RWPE2 (cell line): ENCODE data around the gene RARA.
"Not testable (repeated sequence)": the region's sequence is repeated elsewhere in the genome, so short reads cannot be mapped to it uniquely, and the experiment has no call there.

Source experiments
- ATAC-seq: fragments of 200-7000 bp; cut with Tn5 transposase; 3 replicates; pipeline ENCODE4 v1.9.1; 2021; ENCODE audit warnings: low read depth
- DNase-seq: peaks from one replicate; pipeline ENCODE4 v3.0.0-alpha.2; 2020; ENCODE audit warnings: low spot score
- H3K27ac ChIP-seq: fragments of 450-650 bp; 2 replicates; pipeline ENCODE4 v1.5.1; 2017; ENCODE audit warnings: mild to moderate bottlenecking; ENCODE audit not compliant: poor library complexity, severe bottlenecking
- H3K27me3 ChIP-seq: fragments of 250-450 bp; sonication (Bioruptor Pico); 2 replicates; pipeline ENCODE4 v1.5.1; 2021; ENCODE audit warnings: mild to moderate bottlenecking, moderate library complexity; ENCODE audit not compliant: insufficient read depth, poor library complexity, severe bottlenecking
- H3K36me3 ChIP-seq: fragments of 250-450 bp; sonication (Bioruptor Pico); 2 replicates; pipeline ENCODE4 v1.5.1; 2020; ENCODE audit warnings: low read depth, mild to moderate bottlenecking, moderate library complexity
- H3K4me1 ChIP-seq: fragments of 250-450 bp; sonication (Bioruptor Pico); 2 replicates; pipeline ENCODE4 v1.5.1; 2021; ENCODE audit warnings: mild to moderate bottlenecking, moderate library complexity; ENCODE audit not compliant: insufficient read depth, poor library complexity, severe bottlenecking
- H3K4me3 ChIP-seq: fragments of 250-450 bp; sonication (Bioruptor Pico); 2 replicates; pipeline ENCODE4 v1.5.1; 2021; ENCODE audit warnings: mild to moderate bottlenecking, moderate library complexity; ENCODE audit not compliant: severe bottlenecking
- H3K9me3 ChIP-seq: fragments of 250-450 bp; sonication (Bioruptor Pico); 2 replicates; pipeline ENCODE4 v1.5.1; 2021; ENCODE audit warnings: mild to moderate bottlenecking, moderate library complexity; ENCODE audit not compliant: severe bottlenecking
- CTCF ChIP-seq: fragments of 450-650 bp; IDR thresholded peaks from one replicate; pipeline ENCODE4 v1.5.1; 2017; ENCODE audit warnings: mild to moderate bottlenecking, moderate library complexity; ENCODE audit not compliant: poor library complexity, severe bottlenecking

The RARA gene

DNA sequence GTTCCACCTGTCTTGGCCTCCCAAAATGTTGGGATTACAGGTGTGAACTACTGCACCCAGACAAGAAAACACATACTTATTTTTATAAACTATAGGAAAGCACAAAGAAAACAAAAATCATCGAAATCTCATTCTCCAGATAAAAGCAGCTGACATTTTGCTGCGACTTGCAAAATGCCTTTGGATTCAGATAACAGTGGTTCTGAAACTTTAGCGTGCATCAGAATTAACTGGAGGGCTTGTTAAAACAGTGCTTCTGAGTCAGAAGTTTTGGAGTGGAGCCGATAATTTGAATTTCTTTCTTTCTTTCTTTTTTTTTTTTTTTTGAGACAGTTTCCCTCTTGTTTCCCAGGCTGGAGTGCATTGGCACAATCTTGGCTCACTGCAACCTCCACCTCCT, 73.3 kb downstream of the RARA start:
- TF ChIP-seq CTCF, result no peak
- Histone ChIP-seq H3K27me3 (no peaks in the 10 kb centered on the region), H3K4me3 (no peak overlapping the region), H3K9me3 (no peaks in the 10 kb centered on the region), H3K27ac (no peak overlapping the region), H3K36me3 (no peaks in the 10 kb centered on the region), H3K4me1 (no peaks in the 10 kb centered on the region)
- ATAC-seq (no peak), DNase-seq (no peak)

- H3K27ac ChIP-seq, H3K4me3 ChIP-seq, H3K9me3 ChIP-seq, DNase-seq, ATAC-seq, H3K27me3 ChIP-seq, H3K4me1 ChIP-seq: not testable (repeated sequence)
- H3K36me3 ChIP-seq, result peaks cover 39% of the 10 kb centered on the region
Observed at GRCh38 chr17:40386555-40386954, 77.6 kb downstream of the RARA start.

GRCh38 chr17:40399185-40399584, 90.2 kb downstream of the RARA start:
- H3K36me3 ChIP-seq, result peaks cover 100% of the 10 kb centered on the region
- no peak overlapping the region for H3K27ac ChIP-seq
- TF ChIP-seq CTCF, result peak; percentile 72
- DNase-seq (no peak), ATAC-seq (no peak; the same call in 2 of the 3 replicates)
- no peak overlapping the region for H3K4me3 ChIP-seq
- no peaks in the 10 kb centered on the region for H3K4me1 ChIP-seq
- no peaks in the 10 kb centered on the region for H3K27me3 ChIP-seq
- H3K9me3 ChIP-seq, result no peaks in the 10 kb centered on the region

DNA sequence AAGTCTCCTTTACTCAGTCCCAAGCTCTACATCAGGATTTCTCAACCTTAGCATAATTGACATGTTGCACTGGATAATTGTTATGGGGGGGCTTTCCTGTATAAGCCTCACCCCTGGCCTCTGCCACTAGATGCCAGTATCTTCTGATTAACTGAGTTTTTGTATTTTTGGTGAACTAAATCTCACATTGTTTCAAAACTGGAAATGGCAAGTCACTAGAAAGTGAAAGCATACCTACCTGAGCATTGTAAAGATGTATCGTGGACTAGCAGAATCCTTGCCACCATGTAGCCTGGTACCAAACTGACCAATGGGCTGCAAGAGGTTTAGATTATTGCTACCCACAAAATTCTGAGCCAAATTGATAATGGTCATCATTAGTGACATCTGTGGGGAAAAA, 93.7 kb downstream of the RARA start:
- Histone ChIP-seq H3K9me3 (no peaks in the 10 kb centered on the region), H3K27me3 (no peaks in the 10 kb centered on the region), H3K27ac (no peak overlapping the region), H3K4me1 (no peaks in the 10 kb centered on the region), H3K36me3 (peaks cover 100% of the 10 kb centered on the region), H3K4me3 (no peak overlapping the region)
- TF ChIP-seq CTCF, result no peak
- DNase-seq (no peak), ATAC-seq (no peak)

GRCh38 chr17:40404003-40404402, 95.0 kb downstream of the RARA start:
- no peaks in the 10 kb centered on the region for H3K9me3 ChIP-seq
- H3K27ac ChIP-seq, result no peak overlapping the region
- DNase-seq, result no peak
- no peaks in the 10 kb centered on the region for H3K4me1 ChIP-seq
- H3K27me3 ChIP-seq, result no peaks in the 10 kb centered on the region
- TF ChIP-seq CTCF, result no peak
- H3K36me3 ChIP-seq, result peaks cover 100% of the 10 kb centered on the region
- no peak for ATAC-seq
- H3K4me3 ChIP-seq, result no peak overlapping the region
